ENCODE results near the gene SLC25A17.
"Not testable (repeated sequence)": the region's sequence is repeated elsewhere in the genome, so short reads cannot be mapped to it uniquely, and the experiment has no call there.

SLC25A17 gene

DNA sequence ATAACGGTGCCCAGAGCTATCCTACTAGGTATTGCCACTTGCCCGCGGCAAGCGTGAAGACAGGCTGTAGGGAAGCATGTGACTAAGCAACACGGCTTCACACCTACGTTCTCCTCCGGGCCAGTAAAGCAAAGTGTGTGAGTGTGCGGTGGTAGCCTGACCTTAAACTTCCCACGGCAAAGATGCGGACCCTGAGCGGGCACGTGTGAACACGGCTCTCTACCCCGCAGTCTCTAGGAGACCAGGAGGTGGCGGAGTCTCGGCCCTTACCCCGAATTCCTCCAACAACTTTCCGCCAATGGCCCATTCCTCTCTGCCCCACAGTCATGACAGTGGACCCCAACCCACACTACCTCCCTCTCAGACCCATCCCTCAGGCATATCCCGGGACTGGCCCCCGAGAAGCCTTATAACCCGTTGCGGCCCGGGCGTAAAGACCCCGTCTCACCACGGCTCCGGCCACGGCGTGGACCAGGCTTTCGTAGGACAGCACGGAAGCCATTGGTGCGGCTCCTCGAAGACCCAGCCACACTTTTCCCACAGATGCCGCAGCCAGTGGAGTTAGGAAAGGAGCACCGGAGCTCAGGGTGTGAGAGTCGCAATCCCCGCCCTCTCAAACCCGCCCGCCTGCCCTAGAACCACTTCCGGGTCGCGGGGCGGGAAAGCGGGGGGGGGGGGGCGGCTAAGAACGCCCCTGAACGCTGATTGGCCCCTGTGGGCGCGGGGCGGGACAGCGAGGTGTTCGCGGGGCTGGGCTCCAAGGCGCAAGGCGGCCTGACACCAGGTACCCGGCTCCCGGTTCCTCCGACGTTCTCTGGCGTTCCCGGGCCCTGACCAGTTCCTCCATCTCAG lies at the start of gene SLC25A17:
SLC25A17 (minus strand) TSS at position 600 of the 852 bp plus-strand sequence; CDS start at position 502, 98 bp downstream.
- H3K27ac Mint-ChIP-seq: peak within 1 kb of the TSS; percentile 91
- H3K36me3 Mint-ChIP-seq (ENCODE audit: low read depth): peaks cover 12% of the 10 kb centered on the region
- H3K27me3 Mint-ChIP-seq (ENCODE audit: low read depth): no peaks in the 10 kb centered on the region
- H3K4me3 Mint-ChIP-seq: peak within 1 kb of the TSS; percentile 85
- H3K4me1 Mint-ChIP-seq (ENCODE audit: low read depth): peaks cover 23% of the 10 kb centered on the region
- DNase-seq (ENCODE audit: low spot score): peak; percentile 84
- H3K9me3 Mint-ChIP-seq: no peaks in the 10 kb centered on the region

GRCh38 chr22:40868379-40868778 lies 49.2 kb upstream of the SLC25A17 start:
- not testable (repeated sequence) for H3K9me3 Mint-ChIP-seq; H3K4me1 Mint-ChIP-seq (ENCODE audit: low read depth); H3K27me3 Mint-ChIP-seq (ENCODE audit: low read depth); DNase-seq (ENCODE audit: low spot score); H3K36me3 Mint-ChIP-seq (ENCODE audit: low read depth); H3K27ac Mint-ChIP-seq; H3K4me3 Mint-ChIP-seq

DNA sequence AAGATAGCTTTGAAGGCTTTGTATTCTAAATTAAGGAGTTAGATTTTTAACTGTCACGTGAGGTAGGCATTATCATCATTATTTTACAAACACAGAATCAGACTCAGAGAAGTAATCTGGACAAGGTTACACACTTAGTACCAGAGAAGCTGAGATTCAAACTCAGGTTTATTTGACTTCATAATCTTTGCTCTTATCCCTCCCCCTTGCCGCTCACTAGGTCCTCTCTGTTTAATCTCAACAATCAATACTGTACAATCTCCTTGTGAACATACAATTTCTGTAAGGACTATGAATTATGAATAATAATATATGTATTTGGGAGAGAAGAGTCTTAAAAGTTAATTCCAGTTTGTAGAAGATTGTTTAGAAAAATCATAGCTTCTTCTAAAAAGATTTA lies 48.0 kb upstream of the SLC25A17 start:
- Mint-ChIP-seq H3K27ac (no peak overlapping the region), H3K4me1 (ENCODE audit: low read depth) (peaks cover 9% of the 10 kb centered on the region), H3K4me3 (no peak overlapping the region), H3K36me3 (ENCODE audit: low read depth) (peaks cover 1% of the 10 kb centered on the region), H3K27me3 (ENCODE audit: low read depth) (no peaks in the 10 kb centered on the region), H3K9me3 (no peaks in the 10 kb centered on the region)
- DNase-seq (ENCODE audit: low spot score): no peak

DNA sequence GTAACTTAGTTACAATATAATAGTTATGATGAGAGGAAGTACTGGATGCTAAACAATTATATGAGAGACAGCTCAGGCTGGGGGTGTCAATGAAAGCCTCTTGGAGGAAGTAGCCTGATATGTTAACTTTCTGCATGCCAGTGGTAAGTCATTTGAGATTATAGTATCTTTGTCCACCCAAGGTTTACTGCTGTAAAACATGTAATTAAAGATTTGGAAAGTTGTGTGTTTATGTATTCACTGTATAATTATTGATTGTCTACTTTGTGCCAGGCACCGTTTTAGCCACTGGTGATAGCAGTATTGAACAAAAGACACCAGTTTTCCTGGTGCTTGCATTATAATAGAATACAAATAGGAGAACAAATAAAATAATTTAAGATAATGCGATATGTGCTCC lies 43.4 kb upstream of the SLC25A17 start:
- no peaks in the 10 kb centered on the region for H3K9me3 Mint-ChIP-seq
- no peak overlapping the region for H3K27ac Mint-ChIP-seq
- H3K27me3 Mint-ChIP-seq (ENCODE audit: low read depth): no peaks in the 10 kb centered on the region
- no peak overlapping the region for H3K4me3 Mint-ChIP-seq
- peaks cover 22% of the 10 kb centered on the region for H3K4me1 Mint-ChIP-seq (ENCODE audit: low read depth)
- H3K36me3 Mint-ChIP-seq (ENCODE audit: low read depth): peaks cover 12% of the 10 kb centered on the region
- no peak for DNase-seq (ENCODE audit: low spot score)

- no peaks in the 10 kb centered on the region for H3K9me3 Mint-ChIP-seq
- peaks cover 24% of the 10 kb centered on the region for H3K4me1 Mint-ChIP-seq (ENCODE audit: low read depth)
- H3K27ac Mint-ChIP-seq: no peak within 1 kb of the TSS
- DNase-seq (ENCODE audit: low spot score): no peak
- no peaks in the 10 kb centered on the region for H3K27me3 Mint-ChIP-seq (ENCODE audit: low read depth)
- H3K4me3 Mint-ChIP-seq: no peak within 1 kb of the TSS
- peaks cover 12% of the 10 kb centered on the region for H3K36me3 Mint-ChIP-seq (ENCODE audit: low read depth)
These were observed 42.9 kb upstream of the SLC25A17 start, which contains the start of gene DNAJB7 for GRCh38 chr22:40862013-40862412. DNAJB7 (minus strand) TSS chr22:40862113; CDS start chr22:40861994, 119 bp downstream.

- H3K4me1 Mint-ChIP-seq (ENCODE audit: low read depth): peaks cover 38% of the 10 kb centered on the region
- peak overlapping the region; percentile 99 for H3K4me3 Mint-ChIP-seq
- peaks cover 17% of the 10 kb centered on the region for H3K36me3 Mint-ChIP-seq (ENCODE audit: low read depth)
These were observed 38.2 kb upstream of the SLC25A17 start for GRCh38 chr22:40857309-40857855.

DNA sequence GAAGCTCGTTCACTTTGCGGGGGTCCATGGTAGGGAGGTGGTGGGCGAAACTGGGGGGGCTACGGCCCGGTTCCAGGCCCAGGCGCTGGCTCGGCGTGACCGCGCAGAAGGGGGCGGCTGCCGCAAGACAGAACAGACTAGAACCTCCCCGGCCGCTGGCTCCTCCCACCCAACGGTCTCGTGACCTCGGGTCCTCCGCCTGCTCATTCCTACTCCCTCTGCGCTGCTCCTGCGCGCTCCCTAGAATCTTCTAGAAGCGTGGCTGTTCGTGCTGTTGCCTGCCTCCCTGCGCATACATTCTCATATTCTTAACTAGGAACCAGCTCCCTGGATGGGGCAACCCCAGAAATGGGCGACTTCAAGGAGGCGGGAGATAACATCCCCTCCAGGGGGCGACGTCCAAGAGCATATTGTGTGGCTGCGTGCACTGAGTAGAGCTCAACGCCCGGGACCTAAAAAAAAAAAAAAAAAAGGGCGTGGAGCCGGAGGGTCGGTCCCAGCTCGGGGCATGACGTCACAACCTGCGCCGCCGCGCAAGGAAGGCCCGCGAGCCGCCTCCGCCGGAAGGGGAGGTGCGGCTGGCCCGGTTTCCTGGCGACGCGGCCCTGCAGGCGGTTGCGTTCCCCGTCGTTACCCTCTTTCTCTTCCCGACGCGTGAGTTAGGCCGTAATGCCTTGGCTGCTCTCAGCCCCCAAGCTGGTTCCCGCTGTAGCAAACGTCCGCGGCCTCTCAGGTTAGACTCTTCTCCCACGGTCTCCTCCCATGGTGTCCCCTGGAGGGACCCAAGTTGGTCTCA lies 37.6 kb upstream of the SLC25A17 start, which contains the start of the genes ST13 and XPNPEP3:
ST13 (minus strand) TSS at position 127 of the 796 bp plus-strand sequence; CDS start at position 28, 99 bp downstream.
XPNPEP3 (plus strand) TSS at position 636 of the 796 bp plus-strand sequence; CDS start at position 670, 34 bp downstream.
- DNase-seq (ENCODE audit: low spot score): peak; percentile 96
- Mint-ChIP-seq H3K4me3 (peak within 1 kb of the TSS; percentile 99), H3K27me3 (ENCODE audit: low read depth) (no peaks in the 10 kb centered on the region), H3K36me3 (ENCODE audit: low read depth) (peaks cover 16% of the 10 kb centered on the region), H3K27ac (peak within 1 kb of the TSS; percentile 100), H3K9me3 (no peaks in the 10 kb centered on the region), H3K4me1 (ENCODE audit: low read depth) (peaks cover 42% of the 10 kb centered on the region)

More at GRCh38 chr22:40857309-40857855, 38.2 kb upstream of the SLC25A17 start:
- no peak for DNase-seq (ENCODE audit: low spot score)
- Mint-ChIP-seq H3K27me3 (ENCODE audit: low read depth) (no peaks in the 10 kb centered on the region), H3K9me3 (no peaks in the 10 kb centered on the region), H3K27ac (peak overlapping the region; percentile 100)

DNA sequence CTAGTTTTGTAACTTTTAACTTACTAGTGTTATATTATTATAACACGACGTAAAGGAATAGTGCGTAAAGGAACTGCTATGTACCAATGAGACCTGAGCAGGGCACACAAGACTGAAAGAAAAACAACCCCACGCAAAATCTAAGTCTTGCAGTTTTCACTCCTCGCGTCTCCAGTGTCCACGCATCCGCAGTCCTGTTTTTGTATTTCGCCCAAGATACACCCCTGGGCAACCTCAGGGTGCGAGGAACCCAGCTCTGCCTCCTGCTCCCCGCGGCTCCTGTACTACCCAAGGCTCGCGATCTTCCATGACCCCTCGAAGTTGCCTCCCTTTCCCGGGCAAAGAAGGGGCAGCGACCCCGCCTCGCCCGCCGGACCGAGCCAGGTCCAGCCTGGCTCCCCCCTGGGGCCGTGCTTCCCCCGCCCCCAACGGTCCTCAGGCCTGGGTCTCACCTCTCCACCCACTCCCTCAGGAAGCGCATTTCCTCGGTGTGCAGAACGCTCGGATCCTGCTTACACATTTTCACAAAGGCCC lies 36.9 kb upstream of the SLC25A17 start:
- Mint-ChIP-seq H3K4me1 (ENCODE audit: low read depth) (peaks cover 46% of the 10 kb centered on the region), H3K9me3 (no peaks in the 10 kb centered on the region), H3K27me3 (ENCODE audit: low read depth) (no peaks in the 10 kb centered on the region), H3K36me3 (ENCODE audit: low read depth) (peaks cover 14% of the 10 kb centered on the region), H3K27ac (peak overlapping the region; percentile 100), H3K4me3 (peak overlapping the region; percentile 99)
- no peak for DNase-seq (ENCODE audit: low spot score)

- H3K4me3 Mint-ChIP-seq: peak overlapping the region; percentile 99
- no peaks in the 10 kb centered on the region for H3K27me3 Mint-ChIP-seq (ENCODE audit: low read depth)
- H3K4me1 Mint-ChIP-seq (ENCODE audit: low read depth): peaks cover 47% of the 10 kb centered on the region
- peaks cover 9% of the 10 kb centered on the region for H3K36me3 Mint-ChIP-seq (ENCODE audit: low read depth)
- no peaks in the 10 kb centered on the region for H3K9me3 Mint-ChIP-seq
- H3K27ac Mint-ChIP-seq: peak overlapping the region; percentile 100
- DNase-seq (ENCODE audit: low spot score): no peak
These were observed 36.2 kb upstream of the SLC25A17 start for GRCh38 chr22:40855071-40855978.

DNA sequence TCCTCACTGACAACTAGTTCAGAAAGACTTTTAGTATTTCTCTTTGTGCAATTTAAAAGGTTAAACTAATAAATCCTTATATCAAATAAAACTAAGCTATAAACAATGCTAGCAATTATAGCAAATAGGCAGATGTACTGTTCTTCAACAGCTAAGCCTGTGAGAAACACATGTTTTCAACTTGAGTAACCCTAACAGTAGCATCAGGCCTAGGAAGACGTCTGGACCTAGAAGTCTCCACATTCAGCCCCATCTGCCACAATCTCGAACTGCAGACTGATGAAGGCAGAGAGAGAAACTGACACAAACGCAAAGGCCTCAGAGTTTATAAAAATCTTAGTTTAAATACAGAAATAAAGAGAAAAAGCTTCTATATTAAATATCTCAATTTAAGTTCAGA lies 34.8 kb upstream of the SLC25A17 start:
- peak overlapping the region; percentile 28 for H3K4me3 Mint-ChIP-seq
- H3K4me1 Mint-ChIP-seq (ENCODE audit: low read depth): peaks cover 45% of the 10 kb centered on the region
- H3K9me3 Mint-ChIP-seq: no peaks in the 10 kb centered on the region
- peak overlapping the region; percentile 35 for H3K27ac Mint-ChIP-seq
- no peaks in the 10 kb centered on the region for H3K27me3 Mint-ChIP-seq (ENCODE audit: low read depth)
- H3K36me3 Mint-ChIP-seq (ENCODE audit: low read depth): peaks cover 12% of the 10 kb centered on the region
- DNase-seq (ENCODE audit: low spot score): no peak

DNA sequence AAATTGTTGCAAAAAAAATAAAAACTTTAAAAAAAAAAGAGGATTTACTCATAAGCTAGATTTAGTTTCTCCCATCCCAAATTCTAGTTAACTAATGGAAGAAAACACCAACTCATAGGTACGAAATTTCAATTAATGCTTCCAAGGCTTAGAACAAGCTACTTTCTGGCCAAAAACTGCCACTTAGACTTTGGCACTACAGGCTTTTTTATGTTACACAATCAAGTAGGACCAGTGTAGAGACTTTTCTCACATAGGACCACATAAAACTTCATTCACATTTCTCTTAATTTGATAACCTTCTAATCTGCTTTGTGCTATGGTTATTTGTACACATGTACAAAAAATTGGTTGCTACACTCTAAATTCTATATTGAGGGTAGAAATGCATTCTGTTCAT lies 34.2 kb upstream of the SLC25A17 start:
- peak overlapping the region; percentile 18 for H3K27ac Mint-ChIP-seq
- H3K4me3 Mint-ChIP-seq: peak overlapping the region; percentile 28
- peaks cover 42% of the 10 kb centered on the region for H3K4me1 Mint-ChIP-seq (ENCODE audit: low read depth)

GRCh38 chr22:40845816-40846215 lies 26.7 kb upstream of the SLC25A17 start:
- peaks cover 37% of the 10 kb centered on the region for H3K36me3 Mint-ChIP-seq (ENCODE audit: low read depth)
- H3K4me3 Mint-ChIP-seq; H3K27me3 Mint-ChIP-seq (ENCODE audit: low read depth); H3K9me3 Mint-ChIP-seq; H3K27ac Mint-ChIP-seq; H3K4me1 Mint-ChIP-seq (ENCODE audit: low read depth); DNase-seq (ENCODE audit: low spot score): not testable (repeated sequence)

More for the DNA sequence above, 34.2 kb upstream of the SLC25A17 start:
- no peak for DNase-seq (ENCODE audit: low spot score)
- no peaks in the 10 kb centered on the region for H3K27me3 Mint-ChIP-seq (ENCODE audit: low read depth)
- peaks cover 11% of the 10 kb centered on the region for H3K36me3 Mint-ChIP-seq (ENCODE audit: low read depth)
- H3K9me3 Mint-ChIP-seq: no peaks in the 10 kb centered on the region

DNA sequence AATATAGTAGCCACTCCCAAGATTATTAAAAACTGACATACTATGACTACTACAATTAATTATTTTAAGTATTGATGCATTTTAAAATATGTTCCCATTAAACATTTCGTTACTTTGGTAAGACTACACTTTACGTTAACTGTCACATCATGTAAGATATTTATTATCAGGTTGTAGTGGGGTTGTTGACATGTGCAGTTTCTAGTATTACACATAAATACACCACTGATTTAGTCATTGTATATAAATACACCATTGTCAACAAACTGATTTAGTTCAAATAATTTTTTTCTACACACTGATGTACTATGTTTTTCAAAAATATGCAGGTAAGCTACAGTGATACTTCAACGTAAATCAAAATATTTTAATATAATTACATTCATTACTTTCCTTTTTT lies 25.8 kb upstream of the SLC25A17 start:
- no peaks in the 10 kb centered on the region for H3K9me3 Mint-ChIP-seq
- no peaks in the 10 kb centered on the region for H3K27me3 Mint-ChIP-seq (ENCODE audit: low read depth)
- H3K4me1 Mint-ChIP-seq (ENCODE audit: low read depth): peaks cover 5% of the 10 kb centered on the region
- peaks cover 43% of the 10 kb centered on the region for H3K36me3 Mint-ChIP-seq (ENCODE audit: low read depth)
- H3K4me3 Mint-ChIP-seq: no peak overlapping the region
- H3K27ac Mint-ChIP-seq: no peak overlapping the region
- no peak for DNase-seq (ENCODE audit: low spot score)
